Upper lobe of left lung (tissue), 4 donors: ENCODE data around the gene GAL3ST2.

ENCODE experiments used
- CTCF ChIP-seq, 6 experiments: fragments of 450-650 bp in 4 of 6; fragments of 200-600 bp in 2 of 6; sonication (generic) in 2 of 6; IDR thresholded peaks; one replicate each; pipeline ENCODE4 v1.5.1; 2016 to 2019; ENCODE audit warnings: antibody characterized with exemption in 6 of 6
- EP300 ChIP-seq, 4 donors: sonication (generic); formaldehyde crosslinking; IDR thresholded peaks; one replicate each; pipeline ENCODE4 v1.5.1; 2017; ENCODE audit warnings: antibody characterized with exemption in 4 of 4, control low read depth in 2 of 4
- POLR2AphosphoS5 ChIP-seq, 2 donors: sonication (generic); formaldehyde crosslinking; IDR thresholded peaks; one replicate each; pipeline ENCODE4 v1.5.1; 2017; ENCODE audit warnings: antibody characterized with exemption in 2 of 2

- TF ChIP-seq CTCF (IDR thresholded peaks at IDR 0.05) (no peak), EP300 (IDR thresholded peaks at IDR 0.05) (no peak), POLR2AphosphoS5 (IDR thresholded peaks at IDR 0.05) (no peak)
Observed at GRCh38 chr2:241836292-241836691, 59.7 kb downstream of the GAL3ST2 start.
